ENCODE data around the gene CMTR1.
A peak's percentile ranks its signal among the peaks of the same experiment; 100 is the strongest.

CMTR1 gene

GRCh38 chr6:37478827-37479226, 45.8 kb downstream of the CMTR1 start:
- no peak for DNase-seq (ENCODE audit: low read depth in 2 of 2)

- no peak for DNase-seq (ENCODE audit: low read depth in 2 of 2)
These were observed 46.3 kb downstream of the CMTR1 start for GRCh38 chr6:37479266-37479854.

GRCh38 chr6:37480118-37480736, 47.2 kb downstream of the CMTR1 start:
- no peak for DNase-seq (ENCODE audit: low read depth in 2 of 2)

GRCh38 chr6:37480951-37481534, 48.0 kb downstream of the CMTR1 start:
- DNase-seq (ENCODE audit: low read depth in 2 of 2) = no peak

GRCh38 chr6:37481711-37482605, 48.9 kb downstream of the CMTR1 start:
- DNase-seq (ENCODE audit: low read depth in 2 of 2) = no peak

- DNase-seq (ENCODE audit: low read depth in 2 of 2) = no peak
These were observed 49.7 kb downstream of the CMTR1 start for GRCh38 chr6:37482606-37483251.

- DNase-seq (ENCODE audit: low read depth in 2 of 2) = no peak
These were observed 50.4 kb downstream of the CMTR1 start for GRCh38 chr6:37483252-37483901.

- peak; percentile 48 to 54 for DNase-seq (ENCODE audit: low read depth in 2 of 2)
These were observed 51.1 kb downstream of the CMTR1 start for GRCh38 chr6:37483917-37484785.

GRCh38 chr6:37484786-37485170, 51.8 kb downstream of the CMTR1 start:
- no peak for DNase-seq (ENCODE audit: low read depth in 2 of 2)

GRCh38 chr6:37485291-37485702, 52.3 kb downstream of the CMTR1 start:
- DNase-seq (ENCODE audit: low read depth in 2 of 2) = no peak

GRCh38 chr6:37486121-37486839, 53.3 kb downstream of the CMTR1 start:
- DNase-seq (ENCODE audit: low read depth in 2 of 2) = no peak

GRCh38 chr6:37487591-37488380, 54.8 kb downstream of the CMTR1 start:
- DNase-seq (ENCODE audit: low read depth in 2 of 2) = no peak

GRCh38 chr6:37488476-37488875, 55.5 kb downstream of the CMTR1 start:
- DNase-seq (ENCODE audit: low read depth in 2 of 2) = no peak

- DNase-seq (ENCODE audit: low read depth in 2 of 2) = no peak
These were observed 56.8 kb downstream of the CMTR1 start for GRCh38 chr6:37489697-37490336.

GRCh38 chr6:37490536-37491170, 57.6 kb downstream of the CMTR1 start:
- DNase-seq (ENCODE audit: low read depth in 2 of 2) = no peak

GRCh38 chr6:37491171-37491829, 58.3 kb downstream of the CMTR1 start:
- no peak for DNase-seq (ENCODE audit: low read depth in 2 of 2)

- DNase-seq (ENCODE audit: low read depth in 2 of 2) = no peak
These were observed 58.8 kb downstream of the CMTR1 start for GRCh38 chr6:37491830-37492208.

All from activated CD8-positive, alpha-beta memory T cell treated with anti-CD3 and anti-CD28 coated beads for 4 hours (primary cell).